ENCODE data around the gene RPS21.
"Not testable (repeated sequence)": the region's sequence is repeated elsewhere in the genome, so short reads cannot be mapped to it uniquely, and the experiment has no call there.

- TF ChIP-seq CTCF (IDR thresholded peaks at IDR 0.05); TCF7L2 (IDR thresholded peaks at IDR 0.05; ENCODE audit: low read depth, low read length): not testable (repeated sequence)
Observed at GRCh38 chr20:62373631-62374179, 13.2 kb upstream of the RPS21 start.
